ENCODE results near the gene VWCE. TPM values are rescaled to one million over a fixed set of nuclear protein-coding genes. Genes with fewer than 3 reads are reported as not detected.

The VWCE gene
- total and polyA plus RNA-seq, 9 of the 15 experiments (the other 6 are each of a cell fraction or from before 2014, with no cell fraction given): 0.06 to 1.6 (median 0.63) TPM; not detected in 1

DNA sequence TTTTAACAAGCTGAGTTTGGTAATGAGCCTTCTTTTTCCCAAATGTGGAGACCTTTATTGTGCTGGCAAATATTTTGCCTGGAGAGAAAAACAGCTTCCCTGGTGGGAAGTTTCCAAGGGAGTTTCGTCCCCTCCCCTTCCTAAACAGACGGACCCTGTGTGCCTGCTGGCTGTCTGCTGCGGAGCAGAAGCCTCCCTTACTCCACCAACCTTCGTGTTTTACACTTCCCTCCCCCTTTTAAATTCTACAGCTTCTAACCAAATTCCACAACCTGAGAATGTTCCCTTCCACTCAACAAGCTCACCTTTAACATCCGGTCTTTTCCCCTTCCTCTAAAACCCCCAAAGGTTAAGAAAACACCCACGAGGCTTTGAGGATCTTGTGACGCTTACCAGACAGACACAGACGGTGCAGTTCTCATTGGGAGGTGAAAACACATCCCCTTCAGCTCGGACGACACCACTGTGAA lies 17.1 kb downstream of the VWCE start:
- CTCF ChIA-PET (ENCODE audit: low intra/inter-chr PET ratio): no interaction called here
- ATAC-seq (no peak), FAIRE-seq (no peak), DNase-seq (ENCODE audit: extremely low read depth in 1 of 4, low spot score in 3 of 4) (no peak)
- no peak for TF ChIP-seq RBM17 (IDR thresholded peaks at IDR 0.05; ENCODE audit: borderline replicate concordance, low read depth, low read length)
- no peak for TF ChIP-seq ZNF707 (CRISPR knock-in tag; conservative IDR thresholded peaks at IDR 0.05)
- no peak for TF ChIP-seq SIX5 (IDR thresholded peaks at IDR 0.05; ENCODE audit: borderline replicate concordance in 1 of 2, insufficient read depth in 1 of 2, low read depth in 1 of 2, low read length in 2 of 2)
- no peak for TF ChIP-seq PRPF4 (IDR thresholded peaks at IDR 0.05; ENCODE audit: insufficient read depth, low read depth, low read length, poor library complexity, severe bottlenecking)
- TF ChIP-seq, protein P1, sequence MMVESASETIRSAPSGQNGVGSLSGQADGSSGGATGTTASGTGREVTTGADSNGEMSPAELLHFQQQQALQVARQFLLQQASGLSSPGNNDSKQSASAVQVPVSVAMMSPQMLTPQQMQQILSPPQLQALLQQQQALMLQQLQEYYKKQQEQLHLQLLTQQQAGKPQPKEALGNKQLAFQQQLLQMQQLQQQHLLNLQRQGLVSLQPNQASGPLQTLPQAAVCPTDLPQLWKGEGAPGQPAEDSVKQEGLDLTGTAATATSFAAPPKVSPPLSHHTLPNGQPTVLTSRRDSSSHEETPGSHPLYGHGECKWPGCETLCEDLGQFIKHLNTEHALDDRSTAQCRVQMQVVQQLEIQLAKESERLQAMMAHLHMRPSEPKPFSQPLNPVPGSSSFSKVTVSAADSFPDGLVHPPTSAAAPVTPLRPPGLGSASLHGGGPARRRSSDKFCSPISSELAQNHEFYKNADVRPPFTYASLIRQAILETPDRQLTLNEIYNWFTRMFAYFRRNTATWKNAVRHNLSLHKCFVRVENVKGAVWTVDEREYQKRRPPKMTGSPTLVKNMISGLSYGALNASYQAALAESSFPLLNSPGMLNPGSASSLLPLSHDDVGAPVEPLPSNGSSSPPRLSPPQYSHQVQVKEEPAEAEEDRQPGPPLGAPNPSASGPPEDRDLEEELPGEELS (CRISPR knock-in tag; IDR thresholded peaks at IDR 0.05; ENCODE audit: borderline replicate concordance): no peak
- no peak for TF ChIP-seq ZNF224 (CRISPR knock-in tag; IDR thresholded peaks at IDR 0.05)
- Histone ChIP-seq H4K20me1 (replicated peaks; ENCODE audit: control insufficient read depth, insufficient read depth, low read length) (no peaks in the 10 kb centered on the region), H3K79me2 (ENCODE audit: control insufficient read depth, insufficient read depth, low read length) (no peaks in the 10 kb centered on the region), H3K4me1 (replicated peaks in 1 of 2; ENCODE audit: control insufficient read depth in 2 of 2, insufficient read depth in 2 of 2, low read length in 2 of 2) (peaks cover 11 to 25% of the 10 kb centered on the region in 2 experiments; a peak in 4 of 5 replicates), H3K9me1 (ENCODE audit: control insufficient read depth, insufficient read depth, low read length) (no peaks in the 10 kb centered on the region), H3K27ac (ENCODE audit: extremely low read depth, low read depth, low read length) (no peak overlapping the region), H3K36me3 (ENCODE audit: control insufficient read depth, insufficient read depth, low read length) (no peaks in the 10 kb centered on the region), H3K9ac (ENCODE audit: insufficient read depth in 1 of 2, low read depth in 2 of 2, low read length in 2 of 2) (peak overlapping the region in 1 of 2 experiments; percentile 6; a peak in 1 of 4 replicates), H2AFZ (ENCODE audit: low read depth, low read length) (no peak overlapping the region; the same call in 1 of the 2 replicates), H3K4me2 (ENCODE audit: insufficient read depth, low read length) (no peak overlapping the region), H3K9me3 (replicated peaks; ENCODE audit: control insufficient read depth, insufficient read depth, low read depth, low read length) (no peaks in the 10 kb centered on the region), H3K4me3 (no peak overlapping the region), H3K27me3 (ENCODE audit: control insufficient read depth in 2 of 2, insufficient read depth in 2 of 2, low read length in 2 of 2) (no peaks in the 10 kb centered on the region)
- 54% methylated on average over 10 of the region's 10 CpGs for WGBS (ENCODE audit: insufficient coverage, low coverage, missing lambda C conversion rate)
- intact Hi-C loops (cut with micrococcal nuclease) (no loop called here), in situ Hi-C loops (cut with MboI) (no loop called here)
- no TSS peak for BruUV-seq (replicated peaks)
- POLR2A ChIA-PET: interaction anchor here (0.8 to 0.9 kb wide), 2 partner anchors 19 to 83 kb away, joined by 3 to 4 read pairs; partner anchors contain the start of gene CYB561A3
